HepG2 (cell line): ENCODE data around the gene MADCAM1. TPM values are rescaled to one million over a fixed set of nuclear protein-coding genes. Genes with fewer than 3 reads are reported as not detected.

Experiments
- KLF16 ChIP-seq, 2 experiments: sonication (generic) in 1 of 2; formaldehyde crosslinking in 1 of 2; IDR thresholded peaks; 2 replicates each; pipeline versions ENCODE4 v1.6.1 to v1.8.0; 2016 to 2023; ENCODE audit warnings: missing genetic modification reagents in 2 of 2, missing compliant biosample characterization in 1 of 2
- LCORL ChIP-seq, 2 experiments: fragments of 450-650 bp in 1 of 2; sonication (generic) in 1 of 2; formaldehyde crosslinking in 1 of 2; IDR thresholded peaks; 2 replicates each; pipeline versions ENCODE4 v1.5.0 to v1.6.1; 2017 to 2020; ENCODE audit warnings: antibody characterized with exemption in 1 of 2, missing genetic modification reagents in 1 of 2
- MAF1 ChIP-seq: sonication (generic); formaldehyde crosslinking; IDR thresholded peaks from 2 replicates; pipeline ENCODE4 v1.5.0; 2020; ENCODE audit warnings: missing genetic modification reagents, borderline replicate concordance
- MAX ChIP-seq: IDR thresholded peaks from 2 replicates; pipeline ENCODE4 v1.6.1; 2012; ENCODE audit warnings: inconsistent platforms
- NFKB2 ChIP-seq: sonication (generic); formaldehyde crosslinking; IDR thresholded peaks from 2 replicates; pipeline ENCODE4 v1.4.0; 2020; ENCODE audit warnings: missing genetic modification reagents, borderline replicate concordance
- NR2F2 ChIP-seq: IDR thresholded peaks from 2 replicates; pipeline ENCODE4 v1.6.1; 2012; ENCODE audit warnings: low read depth, inconsistent platforms, borderline replicate concordance
- PHF21A ChIP-seq: sonication (generic); formaldehyde crosslinking; IDR thresholded peaks from 2 replicates; pipeline ENCODE4 v1.5.0; 2020; ENCODE audit warnings: mild to moderate bottlenecking, missing genetic modification reagents
- PHF5A ChIP-seq: IDR thresholded peaks from one replicate; pipeline ENCODE4 v1.6.1; 2018; ENCODE audit warnings: low read depth, missing genetic modification reagents; ENCODE audit not compliant: unreplicated experiment
- SALL1 ChIP-seq: sonication (generic); formaldehyde crosslinking; IDR thresholded peaks from 2 replicates; pipeline ENCODE4 v1.8.0; 2022; ENCODE audit warnings: mild to moderate bottlenecking, missing genetic modification reagents
- SMC3 ChIP-seq: IDR thresholded peaks from 2 replicates; pipeline ENCODE4 v1.6.1; 2011; ENCODE audit warnings: low read length, improper control_type of control experiment
- SRF ChIP-seq: IDR thresholded peaks from 2 replicates; pipeline ENCODE4 v1.6.1; 2011; ENCODE audit warnings: mild to moderate bottlenecking, low read depth, low read length, moderate library complexity
- TMF1 ChIP-seq: sonication (generic); formaldehyde crosslinking; IDR thresholded peaks from 2 replicates; pipeline ENCODE4 v1.8.1; 2022; ENCODE audit warnings: low read depth, missing genetic modification reagents
- ZNF350 ChIP-seq: sonication (generic); formaldehyde crosslinking; IDR thresholded peaks from 2 replicates; pipeline ENCODE4 v1.4.0; 2020; ENCODE audit warnings: mild to moderate bottlenecking, low read depth, missing genetic modification reagents, borderline replicate concordance
- ZNF512B ChIP-seq: sonication (generic); formaldehyde crosslinking; IDR thresholded peaks from 2 replicates; pipeline ENCODE4 v1.5.1; 2020; ENCODE audit warnings: missing genetic modification reagents, mild to moderate bottlenecking, borderline replicate concordance
- ZNF670 ChIP-seq: sonication (generic); formaldehyde crosslinking; IDR thresholded peaks from 2 replicates; pipeline ENCODE4 v1.8.0; 2022; ENCODE audit warnings: mild to moderate bottlenecking, missing genetic modification reagents, borderline replicate concordance
- ZNF678 ChIP-seq: sonication (generic); formaldehyde crosslinking; IDR thresholded peaks from 2 replicates; pipeline ENCODE4 v1.4.0; 2020; ENCODE audit warnings: mild to moderate bottlenecking, missing genetic modification reagents
- ZNF768 ChIP-seq: sonication (generic); formaldehyde crosslinking; IDR thresholded peaks from 2 replicates; pipeline ENCODE4 v1.4.0; 2020; ENCODE audit warnings: missing genetic modification reagents
- ZNF891 ChIP-seq: sonication (generic); formaldehyde crosslinking; IDR thresholded peaks from 2 replicates; pipeline ENCODE4 v1.5.0; 2020; ENCODE audit warnings: mild to moderate bottlenecking, missing genetic modification reagents
- polyA plus RNA-seq, 8 experiments: library from polyadenylated mRNA; depleted of rRNA in 3 of 8; stranded (reverse) in 7 of 8; unstranded in 1 of 8; fragments of >200 nt; fragmentation: Illumina TruSeq in 4 of 8; extraction: Trizol in 4 of 8; gene quantifications; 2 replicates each; pipeline versions ENCODE4 v1.2.1 to v1.2.3, GENCODE V29; 2011 to 2016; ENCODE audit warnings: low read depth in 4 of 8, missing spikeins in 1 of 8, mixed read lengths in 1 of 8; ENCODE audit not compliant: insufficient read depth in 1 of 8
- total RNA-seq, 5 experiments: library from RNA; depleted of rRNA; stranded (reverse); fragments of >200 nt; fragmentation: Illumina TruSeq; extraction: Trizol; gene quantifications; 2 replicates each; pipeline ENCODE4 v1.2.3, GENCODE V29; 2016; ENCODE audit warnings: low read depth in 1 of 5
- TF ChIP-seq, protein P1 (sequence below): sonication (generic); formaldehyde crosslinking; IDR thresholded peaks from 2 replicates; pipeline ENCODE4 v1.9.0; 2021; ENCODE audit warnings: missing genetic modification reagents, borderline replicate concordance
- TF ChIP-seq, protein P2 (sequence below): sonication (generic); formaldehyde crosslinking; IDR thresholded peaks from 2 replicates; pipeline ENCODE4 v1.4.0; 2020; ENCODE audit warnings: missing genetic modification reagents

Gene MADCAM1
- total and polyA plus RNA-seq, 2 of the 13 experiments (the other 11 are each of a cell fraction or from before 2014, with no cell fraction given): 0.29 to 0.33 TPM

DNA sequence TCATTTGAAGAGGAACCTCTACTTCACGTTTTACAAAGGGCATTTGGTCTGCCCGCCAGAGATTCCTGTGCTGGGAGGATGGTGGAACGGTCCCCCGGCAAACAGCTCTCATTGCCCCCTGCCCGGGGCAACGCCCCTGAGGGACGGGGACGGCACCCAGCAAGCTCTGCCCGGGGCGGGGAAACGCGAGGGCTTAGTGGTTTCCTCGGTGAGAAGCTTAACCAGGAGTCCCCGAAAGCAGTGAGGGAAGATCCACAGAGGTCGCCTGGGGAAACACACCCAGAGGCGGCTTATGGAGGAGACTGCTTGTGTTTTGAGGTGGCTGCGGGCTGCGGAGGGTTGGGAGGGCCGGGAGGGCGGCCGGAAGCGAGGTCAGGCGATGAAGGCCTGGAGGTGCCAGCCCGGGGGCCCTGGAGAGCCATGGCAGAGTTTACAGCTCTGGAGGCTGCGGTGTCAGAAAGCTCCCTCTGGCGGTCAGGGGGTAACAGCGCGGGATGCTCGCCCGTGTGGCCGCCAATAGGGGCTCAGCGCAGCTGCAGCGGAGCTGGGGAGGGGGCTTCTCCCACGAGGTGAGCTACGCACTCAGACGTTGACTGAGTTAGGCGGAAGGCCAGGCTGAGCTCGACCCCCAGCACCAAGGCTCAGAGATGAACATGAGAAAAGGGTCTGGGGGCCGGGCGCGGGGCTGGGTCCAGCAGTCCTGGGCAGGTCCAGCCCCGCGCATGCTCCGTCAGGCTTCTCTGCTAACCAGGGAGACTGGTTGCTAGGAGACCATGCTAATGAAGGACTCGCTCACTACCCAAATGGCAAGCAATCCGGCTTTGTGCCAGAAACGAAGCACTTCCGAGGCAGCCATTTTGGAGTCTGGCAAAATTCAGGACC lies 10.4 kb downstream of the MADCAM1 start (continued):
- TF ChIP-seq ZNF512B (CRISPR knock-in tag) (peak; percentile 37; the same call in 1 of the 2 replicates), SALL1 (peak; percentile 62), SMC3 (peak; percentile 42; the same call in 1 of the 2 replicates), ZNF350 (CRISPR knock-in tag) (peak; percentile 64; the same call in 1 of the 2 replicates), PHF5A (CRISPR knock-in tag) (no peak), KLF16 (CRISPR knock-in tag; IDR thresholded peaks at IDR 0.05) (peak in 1 of 2 experiments; percentile 64; a peak in 2 of 4 replicates), ZNF891 (peak; percentile 65), LCORL (IDR thresholded peaks at IDR 0.05) (no peak; the same call in 1 of the 2 replicates), LCORL (CRISPR knock-in tag; IDR thresholded peaks at IDR 0.05) (peak; percentile 67; the same call in 1 of the 2 replicates), MAF1 (CRISPR knock-in tag) (peak; percentile 74; the same call in 1 of the 2 replicates), ZNF768 (CRISPR knock-in tag) (peak; percentile 66; the same call in 1 of the 2 replicates), ZNF670 (CRISPR knock-in tag) (peak; percentile 49; the same call in 1 of the 2 replicates), SRF (peak; percentile 67; the same call in 1 of the 2 replicates), NFKB2 (CRISPR knock-in tag) (peak; percentile 62; the same call in 1 of the 2 replicates), TMF1 (CRISPR knock-in tag) (no peak), MAX (peak; percentile 71), NR2F2 (0 out of 2 replicates have a peak, but pooled peaks have one; percentile 21), PHF21A (CRISPR knock-in tag) (peak; percentile 14; the same call in 1 of the 2 replicates), ZNF678 (CRISPR knock-in tag) (peak; percentile 84; the same call in 1 of the 2 replicates)
- TF ChIP-seq, protein P1, sequence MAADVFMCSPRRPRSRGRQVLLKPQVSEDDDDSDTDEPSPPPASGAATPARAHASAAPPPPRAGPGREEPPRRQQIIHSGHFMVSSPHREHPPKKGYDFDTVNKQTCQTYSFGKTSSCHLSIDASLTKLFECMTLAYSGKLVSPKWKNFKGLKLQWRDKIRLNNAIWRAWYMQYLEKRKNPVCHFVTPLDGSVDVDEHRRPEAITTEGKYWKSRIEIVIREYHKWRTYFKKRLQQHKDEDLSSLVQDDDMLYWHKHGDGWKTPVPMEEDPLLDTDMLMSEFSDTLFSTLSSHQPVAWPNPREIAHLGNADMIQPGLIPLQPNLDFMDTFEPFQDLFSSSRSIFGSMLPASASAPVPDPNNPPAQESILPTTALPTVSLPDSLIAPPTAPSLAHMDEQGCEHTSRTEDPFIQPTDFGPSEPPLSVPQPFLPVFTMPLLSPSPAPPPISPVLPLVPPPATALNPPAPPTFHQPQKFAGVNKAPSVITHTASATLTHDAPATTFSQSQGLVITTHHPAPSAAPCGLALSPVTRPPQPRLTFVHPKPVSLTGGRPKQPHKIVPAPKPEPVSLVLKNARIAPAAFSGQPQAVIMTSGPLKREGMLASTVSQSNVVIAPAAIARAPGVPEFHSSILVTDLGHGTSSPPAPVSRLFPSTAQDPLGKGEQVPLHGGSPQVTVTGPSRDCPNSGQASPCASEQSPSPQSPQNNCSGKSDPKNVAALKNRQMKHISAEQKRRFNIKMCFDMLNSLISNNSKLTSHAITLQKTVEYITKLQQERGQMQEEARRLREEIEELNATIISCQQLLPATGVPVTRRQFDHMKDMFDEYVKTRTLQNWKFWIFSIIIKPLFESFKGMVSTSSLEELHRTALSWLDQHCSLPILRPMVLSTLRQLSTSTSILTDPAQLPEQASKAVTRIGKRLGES (CRISPR knock-in tag): no peak
- TF ChIP-seq, protein P2, sequence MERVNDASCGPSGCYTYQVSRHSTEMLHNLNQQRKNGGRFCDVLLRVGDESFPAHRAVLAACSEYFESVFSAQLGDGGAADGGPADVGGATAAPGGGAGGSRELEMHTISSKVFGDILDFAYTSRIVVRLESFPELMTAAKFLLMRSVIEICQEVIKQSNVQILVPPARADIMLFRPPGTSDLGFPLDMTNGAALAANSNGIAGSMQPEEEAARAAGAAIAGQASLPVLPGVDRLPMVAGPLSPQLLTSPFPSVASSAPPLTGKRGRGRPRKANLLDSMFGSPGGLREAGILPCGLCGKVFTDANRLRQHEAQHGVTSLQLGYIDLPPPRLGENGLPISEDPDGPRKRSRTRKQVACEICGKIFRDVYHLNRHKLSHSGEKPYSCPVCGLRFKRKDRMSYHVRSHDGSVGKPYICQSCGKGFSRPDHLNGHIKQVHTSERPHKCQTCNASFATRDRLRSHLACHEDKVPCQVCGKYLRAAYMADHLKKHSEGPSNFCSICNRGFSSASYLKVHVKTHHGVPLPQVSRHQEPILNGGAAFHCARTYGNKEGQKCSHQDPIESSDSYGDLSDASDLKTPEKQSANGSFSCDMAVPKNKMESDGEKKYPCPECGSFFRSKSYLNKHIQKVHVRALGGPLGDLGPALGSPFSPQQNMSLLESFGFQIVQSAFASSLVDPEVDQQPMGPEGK (CRISPR knock-in tag): peak; percentile 89
